ENCODE measurements around the gene DSCAML1. TPM values are rescaled to one million over a fixed set of nuclear protein-coding genes. Genes with fewer than 3 reads are reported as not detected.

The DSCAML1 gene
- total RNA-seq, 2 experiments from 2014 or later: 0.13 to 0.29 TPM

- H3K4me3 Mint-ChIP-seq: no peak overlapping the region
- no peak for ATAC-seq
- ChIA-PET CTCF (no interaction called here), POLR2A (no interaction called here)
- H3K4me1 Mint-ChIP-seq (ENCODE audit: low read depth): peaks cover 5% of the 10 kb centered on the region
- DNase-seq: no peak
- no peaks in the 10 kb centered on the region for H3K27me3 Mint-ChIP-seq
- intact Hi-C loops (cut with micrococcal nuclease): no loop called here
- TF ChIP-seq, protein P1, sequence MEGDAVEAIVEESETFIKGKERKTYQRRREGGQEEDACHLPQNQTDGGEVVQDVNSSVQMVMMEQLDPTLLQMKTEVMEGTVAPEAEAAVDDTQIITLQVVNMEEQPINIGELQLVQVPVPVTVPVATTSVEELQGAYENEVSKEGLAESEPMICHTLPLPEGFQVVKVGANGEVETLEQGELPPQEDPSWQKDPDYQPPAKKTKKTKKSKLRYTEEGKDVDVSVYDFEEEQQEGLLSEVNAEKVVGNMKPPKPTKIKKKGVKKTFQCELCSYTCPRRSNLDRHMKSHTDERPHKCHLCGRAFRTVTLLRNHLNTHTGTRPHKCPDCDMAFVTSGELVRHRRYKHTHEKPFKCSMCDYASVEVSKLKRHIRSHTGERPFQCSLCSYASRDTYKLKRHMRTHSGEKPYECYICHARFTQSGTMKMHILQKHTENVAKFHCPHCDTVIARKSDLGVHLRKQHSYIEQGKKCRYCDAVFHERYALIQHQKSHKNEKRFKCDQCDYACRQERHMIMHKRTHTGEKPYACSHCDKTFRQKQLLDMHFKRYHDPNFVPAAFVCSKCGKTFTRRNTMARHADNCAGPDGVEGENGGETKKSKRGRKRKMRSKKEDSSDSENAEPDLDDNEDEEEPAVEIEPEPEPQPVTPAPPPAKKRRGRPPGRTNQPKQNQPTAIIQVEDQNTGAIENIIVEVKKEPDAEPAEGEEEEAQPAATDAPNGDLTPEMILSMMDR (IDR thresholded peaks at IDR 0.05): no peak
- no peaks in the 10 kb centered on the region for H3K9me3 Mint-ChIP-seq
- H3K27ac Mint-ChIP-seq: no peak overlapping the region
- no peaks in the 10 kb centered on the region for H3K36me3 Mint-ChIP-seq (ENCODE audit: low read depth)
Measured at GRCh38 chr11:117462183-117462863, 334.7 kb downstream of the DSCAML1 start.

GRCh38 chr11:117461396-117462182 is 335.4 kb downstream of the DSCAML1 start:
- Mint-ChIP-seq H3K27me3 (no peaks in the 10 kb centered on the region), H3K4me1 (ENCODE audit: low read depth) (peaks cover 5% of the 10 kb centered on the region), H3K4me3 (no peak overlapping the region), H3K9me3 (no peaks in the 10 kb centered on the region), H3K36me3 (ENCODE audit: low read depth) (no peaks in the 10 kb centered on the region), H3K27ac (no peak overlapping the region)
- POLR2A ChIA-PET: interaction anchor here (1.1 kb wide), 1 partner anchor 485 kb away, joined by 3 read pairs; no protein-coding TSS in a partner anchor
- CTCF ChIA-PET: interaction anchor here (2.6 kb wide), 1 partner anchor 36 kb away, joined by 14 read pairs; no protein-coding TSS in a partner anchor
- TF ChIP-seq, protein P1 (IDR thresholded peaks at IDR 0.05): no peak
- intact Hi-C loops (cut with micrococcal nuclease): no loop called here
- no peak for DNase-seq
- no peak for ATAC-seq

DNA sequence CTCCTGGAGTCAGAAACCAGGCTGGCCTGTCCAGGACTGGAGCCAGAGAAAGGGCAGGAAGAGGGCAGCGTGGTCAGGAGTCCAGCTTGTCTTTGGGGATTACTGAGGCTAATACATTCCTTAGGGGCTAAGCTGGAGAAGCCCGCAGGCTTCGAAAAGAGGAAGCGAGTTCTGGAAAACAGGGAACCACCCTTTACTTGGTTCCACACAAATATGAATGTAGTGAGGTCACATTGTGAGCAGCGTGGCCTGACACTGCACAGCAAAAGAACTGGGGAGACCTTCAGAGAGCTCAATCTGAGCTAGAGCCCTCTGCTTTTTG is 337.1 kb downstream of the DSCAML1 start:
- Mint-ChIP-seq H3K4me1 (ENCODE audit: low read depth) (peaks cover 10% of the 10 kb centered on the region), H3K4me3 (no peak overlapping the region), H3K9me3 (peaks cover 2% of the 10 kb centered on the region), H3K36me3 (ENCODE audit: low read depth) (no peaks in the 10 kb centered on the region), H3K27ac (no peak overlapping the region), H3K27me3 (peaks cover 2% of the 10 kb centered on the region)
- ChIA-PET POLR2A (no interaction called here), CTCF (interaction anchor here (2.6 kb wide), 1 partner anchor 34 kb away, joined by 14 read pairs; no protein-coding TSS in a partner anchor)
- intact Hi-C loops (cut with micrococcal nuclease): no loop called here
- DNase-seq (no peak), ATAC-seq (no peak)
- TF ChIP-seq, protein P1 (IDR thresholded peaks at IDR 0.05): no peak

GRCh38 chr11:117459123-117459978 is 337.7 kb downstream of the DSCAML1 start:
- Mint-ChIP-seq H3K9me3 (peaks cover 4% of the 10 kb centered on the region), H3K4me3 (no peak overlapping the region), H3K27ac (no peak overlapping the region), H3K4me1 (ENCODE audit: low read depth) (peaks cover 10% of the 10 kb centered on the region), H3K36me3 (ENCODE audit: low read depth) (no peaks in the 10 kb centered on the region), H3K27me3 (peaks cover 2% of the 10 kb centered on the region)
- TF ChIP-seq, protein P1 (IDR thresholded peaks at IDR 0.05): no peak
- ATAC-seq (no peak), DNase-seq (no peak)
- CTCF ChIA-PET: interaction anchor here (2.6 kb wide), 1 partner anchor 34 kb away, joined by 14 read pairs; no protein-coding TSS in a partner anchor
- intact Hi-C loops (cut with micrococcal nuclease): no loop called here
- POLR2A ChIA-PET: no interaction called here
